NCI-H524 (cell line): ENCODE measurements around the gene THSD4.

ENCODE experiments used
- DNase-seq, 2 experiments: peaks; one replicate each; lab custom pipeline; 2025; lab: John Stamatoyannopoulos, UW

Gene THSD4

DNA sequence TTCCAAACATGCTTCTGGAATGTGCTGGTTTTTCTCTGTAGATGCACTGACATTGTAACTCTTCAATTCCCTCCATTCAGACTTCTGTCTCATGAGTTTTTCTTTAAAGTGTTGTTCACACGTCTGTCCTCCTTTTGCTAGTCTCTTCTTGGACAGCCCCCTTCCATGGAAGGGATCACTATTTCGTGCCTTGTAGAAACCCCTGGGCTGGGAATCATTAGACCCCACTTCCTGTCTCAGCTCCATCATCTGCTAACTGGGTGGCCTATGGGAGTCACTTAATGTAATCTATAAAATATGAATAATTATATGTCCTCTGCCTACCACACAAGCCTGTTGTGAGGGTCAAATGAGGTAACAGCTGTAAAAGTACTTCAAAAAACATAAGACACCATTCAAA is 110.6 kb downstream of the THSD4 start:
- DNase-seq: no peak

- DNase-seq: no peak
Measured at GRCh38 chr15:71226536-71227455, 111.5 kb downstream of the THSD4 start.

- DNase-seq: peak in 1 of 2 experiments; percentile 12
Measured at GRCh38 chr15:71228403-71228802, 113.1 kb downstream of the THSD4 start.

- DNase-seq: no peak
Measured at GRCh38 chr15:71230303-71230702, 115.0 kb downstream of the THSD4 start.

DNA sequence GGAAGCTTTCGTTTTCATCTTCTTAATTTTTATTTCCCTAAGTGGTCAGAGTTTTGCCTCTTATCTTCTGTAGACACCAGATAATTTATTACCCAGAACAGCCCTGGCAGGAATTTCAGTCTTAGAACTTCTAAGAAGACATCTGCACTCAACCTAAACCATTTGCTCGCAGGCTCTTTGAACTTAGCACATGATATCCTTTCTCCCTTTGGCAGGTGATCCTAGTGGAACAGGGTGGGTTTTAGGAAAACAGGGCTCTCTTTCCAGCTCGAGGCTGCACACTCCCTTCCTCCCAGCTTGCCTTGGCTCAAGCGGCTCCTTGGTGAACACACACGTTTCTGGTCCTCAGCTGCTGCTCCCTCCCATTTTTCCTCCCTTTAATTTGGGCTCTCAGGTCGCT is 116.5 kb downstream of the THSD4 start:
- DNase-seq: no peak

DNA sequence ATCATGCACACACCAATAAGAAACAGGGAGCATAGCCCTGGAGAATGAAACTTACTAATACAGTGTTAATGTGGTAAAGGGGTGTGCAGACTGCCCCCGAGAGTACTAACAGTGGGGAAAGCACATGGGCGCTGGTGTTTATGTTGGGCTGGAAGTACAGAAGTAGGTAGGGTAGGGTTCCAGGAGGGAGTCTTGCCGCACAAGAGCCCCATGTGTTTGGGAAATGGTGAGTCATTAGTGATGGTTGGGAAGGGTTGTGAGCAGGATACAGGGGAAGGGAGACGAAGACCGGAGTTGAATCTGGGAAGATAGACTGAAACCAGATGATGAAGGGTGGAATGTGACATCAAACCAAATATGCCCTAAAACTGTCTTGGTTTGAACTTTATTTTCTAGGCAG is 117.1 kb downstream of the THSD4 start:
- DNase-seq: no peak

DNA sequence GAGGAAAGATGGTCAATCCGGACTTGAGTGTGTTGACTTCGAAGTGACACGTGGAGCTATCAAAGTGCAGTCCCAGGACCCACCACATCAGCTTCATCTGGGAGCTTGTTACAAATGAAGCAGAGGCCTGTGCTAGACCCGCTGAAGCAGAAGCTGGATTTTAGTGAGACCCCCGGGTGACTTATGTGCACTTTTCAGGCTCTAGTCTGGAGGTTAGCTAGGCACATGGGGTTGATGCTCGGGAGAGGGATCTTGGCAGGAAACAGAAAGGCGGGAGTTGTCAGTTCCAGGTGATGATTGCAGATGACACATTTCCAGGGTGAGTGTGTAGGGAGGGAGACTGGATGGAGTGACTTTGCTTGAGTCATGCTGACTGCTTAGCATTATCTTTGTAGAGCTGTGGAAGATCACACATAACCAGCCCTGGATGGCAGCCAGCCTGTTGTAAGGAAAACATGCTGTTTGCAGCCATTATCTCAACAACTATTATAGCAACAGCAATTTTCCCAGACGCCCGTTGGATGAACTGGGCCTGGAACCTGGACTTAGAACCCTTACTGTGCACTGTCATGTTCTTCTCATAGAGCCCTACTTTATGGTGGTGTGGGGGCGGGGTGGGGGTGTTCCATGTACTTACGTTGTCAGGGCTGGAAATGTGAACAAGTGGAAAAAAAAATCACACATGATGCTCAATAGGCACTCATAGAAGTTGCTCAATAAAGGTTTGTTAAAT is 122.4 kb downstream of the THSD4 start:
- DNase-seq: no peak

DNA sequence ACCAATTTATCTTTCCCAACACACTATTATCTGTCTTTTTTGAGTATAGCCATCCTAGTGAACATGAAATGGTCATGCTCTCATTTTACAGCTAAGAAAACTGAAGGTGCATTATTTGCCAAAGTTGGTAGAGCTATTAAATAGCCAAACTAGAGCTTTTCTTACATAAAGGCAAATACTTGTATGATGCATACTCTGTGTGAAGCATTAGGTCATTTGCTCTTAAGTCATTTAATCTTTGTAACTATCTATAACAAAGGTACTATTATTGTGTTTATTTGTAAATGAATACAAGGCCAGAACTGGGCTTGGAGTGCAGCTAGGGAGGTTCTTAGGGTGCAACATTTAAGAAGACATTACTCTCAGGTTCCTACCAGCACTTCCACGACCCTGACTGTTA is 123.7 kb downstream of the THSD4 start:
- DNase-seq: no peak

- DNase-seq: peak in 1 of 2 experiments; percentile 37
Measured at GRCh38 chr15:71239592-71240364, 124.5 kb downstream of the THSD4 start.

- no peak for DNase-seq
Measured at GRCh38 chr15:71242292-71242691, 127.0 kb downstream of the THSD4 start.

GRCh38 chr15:71244250-71244649 is 129.0 kb downstream of the THSD4 start:
- no peak for DNase-seq

DNA sequence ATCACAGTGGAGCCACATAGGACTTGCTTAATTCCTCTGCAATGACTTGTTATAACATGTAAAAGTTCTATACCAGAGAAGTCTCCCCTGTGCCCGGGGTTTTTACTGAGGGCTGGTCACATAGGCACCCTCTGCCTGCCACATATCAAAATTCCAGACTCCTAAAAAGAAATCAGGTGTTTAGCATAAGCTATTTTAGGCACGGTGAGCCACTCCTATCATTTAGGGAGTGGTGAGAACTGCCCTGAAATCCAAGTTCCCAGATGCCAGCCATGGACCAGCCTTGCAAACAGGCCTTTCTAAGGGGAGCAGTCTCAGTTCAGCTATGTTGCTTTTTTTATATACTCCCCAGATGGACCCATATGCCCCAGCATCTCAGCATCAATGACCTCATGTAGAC is 130.3 kb downstream of the THSD4 start:
- no peak for DNase-seq

- no peak for DNase-seq
Measured at GRCh38 chr15:71248386-71248785, 133.1 kb downstream of the THSD4 start.

DNA sequence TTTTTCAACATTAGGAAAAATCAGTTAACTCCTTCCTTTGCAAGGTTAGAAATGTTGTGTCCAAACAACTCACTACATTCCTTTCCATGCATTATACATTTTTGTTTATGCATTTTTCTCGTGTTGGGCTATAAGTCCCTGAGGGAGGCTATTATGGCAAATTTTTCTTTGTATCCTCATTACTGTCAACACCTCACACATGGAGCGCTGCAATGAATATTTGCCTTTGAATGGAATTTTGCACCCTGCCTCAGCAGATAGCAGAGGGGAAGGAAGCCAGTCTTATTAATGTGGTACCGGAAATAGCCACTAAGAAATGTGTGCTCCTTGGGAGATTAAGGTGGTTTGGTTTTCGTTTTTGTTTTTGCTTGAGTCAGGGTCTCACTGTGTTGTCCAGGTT is 134.7 kb downstream of the THSD4 start:
- no peak for DNase-seq

DNA sequence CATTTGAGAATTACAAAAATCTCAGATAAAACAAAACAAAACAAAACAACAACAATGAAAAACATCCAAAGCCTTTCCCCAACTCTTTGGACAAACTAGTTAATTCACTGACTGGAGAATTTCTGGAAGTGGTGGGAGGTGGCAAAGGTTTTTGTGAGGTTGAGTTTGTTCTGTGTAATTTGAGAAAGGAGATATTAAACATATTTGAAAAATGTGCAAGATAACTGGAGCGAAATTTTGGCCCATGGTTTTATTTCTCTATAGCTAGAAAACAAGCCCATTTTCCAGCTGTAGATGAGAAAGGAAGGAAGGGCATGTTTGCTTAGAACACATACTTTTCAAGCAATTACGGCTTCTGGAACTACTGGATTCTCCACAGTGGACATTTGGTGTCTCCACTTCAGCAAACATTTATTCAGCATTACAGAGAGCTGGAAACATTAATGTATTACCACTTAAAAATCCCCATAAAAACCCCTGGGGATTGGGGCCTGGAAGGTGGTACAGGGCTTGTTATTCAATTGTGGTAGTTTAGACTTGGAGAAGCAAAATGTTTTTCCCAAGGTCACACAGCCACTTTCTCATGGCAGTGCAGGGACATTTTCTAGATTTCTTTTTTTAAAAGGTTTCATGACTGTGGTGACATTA is 135.8 kb downstream of the THSD4 start:
- no peak for DNase-seq

- no peak for DNase-seq
Measured at GRCh38 chr15:71251584-71252043, 136.3 kb downstream of the THSD4 start.

DNA sequence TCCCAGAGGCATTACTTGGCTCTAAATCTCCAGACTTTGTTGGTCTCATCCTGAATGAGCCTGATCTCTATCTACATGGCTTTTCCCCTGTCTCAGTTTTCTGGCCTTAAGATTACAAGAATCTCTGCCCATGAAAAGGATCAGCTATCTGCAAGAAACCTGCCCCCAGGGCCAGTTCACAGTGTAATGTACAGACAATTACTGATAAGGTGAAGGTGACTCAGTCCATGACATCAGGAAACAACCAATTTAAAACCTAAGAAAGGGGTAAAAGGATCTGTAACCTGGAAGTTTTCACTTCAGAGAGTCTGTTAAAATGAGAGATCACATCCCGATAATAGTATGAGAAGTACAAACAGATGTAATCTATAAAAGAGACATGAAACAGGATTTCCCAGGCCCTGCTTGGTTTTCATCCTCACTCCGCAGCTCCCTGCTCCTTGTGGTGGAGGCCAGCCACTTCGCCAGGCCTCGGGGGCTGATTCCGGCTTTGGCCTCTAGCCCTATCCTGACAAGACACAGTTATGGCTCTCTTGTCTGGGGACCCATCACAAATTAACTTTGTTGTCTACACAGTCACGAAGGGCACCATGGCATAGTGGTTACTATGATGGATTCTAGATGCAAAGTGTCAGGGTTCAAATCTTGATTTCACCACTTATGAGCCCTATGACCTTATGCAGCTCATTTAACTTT is 136.9 kb downstream of the THSD4 start:
- no peak for DNase-seq

GRCh38 chr15:71252740-71253047 is 137.4 kb downstream of the THSD4 start:
- no peak for DNase-seq

- peak; percentile 50 to 78 for DNase-seq
Measured at GRCh38 chr15:71254491-71254890, 139.2 kb downstream of the THSD4 start.

DNA sequence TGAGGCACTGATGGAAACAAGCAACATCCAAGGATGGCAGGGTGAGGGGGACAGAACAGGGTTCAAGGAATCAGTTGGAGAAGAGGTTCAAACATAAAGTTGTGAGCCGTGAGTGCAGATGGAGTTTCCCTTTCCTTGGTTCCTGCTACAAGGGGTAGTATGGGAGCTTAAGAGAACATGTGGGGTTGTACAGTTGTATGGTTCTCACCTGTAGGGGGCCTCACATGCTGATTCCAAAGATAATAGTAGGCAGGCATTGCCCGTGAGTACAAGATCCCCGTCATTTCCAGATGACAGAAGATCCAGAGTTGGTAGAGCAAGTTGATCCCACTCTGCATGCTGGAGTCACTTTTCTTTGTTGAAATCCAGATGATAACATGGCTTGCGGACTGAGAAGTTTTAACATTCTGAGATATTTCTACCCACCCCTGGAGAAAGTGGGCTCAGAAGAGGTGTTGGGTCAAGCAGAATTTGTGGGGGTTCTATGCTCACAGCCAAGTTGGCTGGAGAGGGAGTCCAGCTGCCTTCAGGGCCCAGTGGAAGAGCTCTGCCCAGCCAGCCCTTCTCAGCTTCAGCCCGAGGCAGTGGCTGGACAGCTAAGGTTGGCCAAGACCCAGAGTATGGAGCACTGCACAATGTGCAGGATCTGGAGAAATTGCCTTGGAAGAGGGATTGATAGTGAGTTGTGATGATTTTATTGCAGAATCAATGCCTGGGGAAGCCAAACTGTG is 141.8 kb downstream of the THSD4 start:
- DNase-seq: no peak

DNA sequence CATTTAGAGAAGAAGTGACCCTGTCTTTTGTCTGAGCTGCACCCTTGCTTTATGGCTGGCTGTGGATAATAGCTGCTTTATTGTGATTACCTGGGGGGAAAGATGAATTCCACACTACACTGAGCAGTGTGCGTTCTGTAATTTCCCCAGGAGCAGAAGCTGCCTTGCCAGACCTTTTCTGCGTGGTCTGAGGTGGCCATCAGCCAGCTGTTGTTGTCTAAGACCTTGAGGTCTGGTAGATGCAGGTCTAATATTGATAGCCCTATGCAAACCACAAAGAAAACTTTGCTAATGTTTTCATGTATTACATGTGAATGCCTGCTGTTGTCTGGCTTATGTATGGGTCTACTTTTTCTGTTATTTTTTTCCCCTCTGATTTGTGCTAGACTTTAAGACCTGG is 144.6 kb downstream of the THSD4 start:
- DNase-seq: no peak
